GM18505 (cell line): ENCODE results near the gene USP30.
"Not testable (repeated sequence)": the region's sequence is repeated elsewhere in the genome, so short reads cannot be mapped to it uniquely, and the experiment has no call there.

ENCODE experiments used
- ATAC-seq: cut with Tn5 transposase; IDR thresholded peaks from one replicate; pipeline ENCODE4 v1.9.1; 2021; ENCODE audit not compliant: unreplicated experiment
- POLR2A ChIP-seq: IDR thresholded peaks from 4 replicates; pipeline ENCODE4 v1.6.1; 2011; ENCODE audit warnings: borderline replicate concordance; ENCODE audit not compliant: insufficient read depth, insufficient read length; ENCODE audit errors: extremely low read depth

USP30 gene

GRCh38 chr12:109029411-109029810 is 23.0 kb upstream of the USP30 start:
- TF ChIP-seq POLR2A, result no peak

GRCh38 chr12:109033239-109034196 is 18.9 kb upstream of the USP30 start:
- ATAC-seq, result no peak
- TF ChIP-seq POLR2A, result no peak

More at GRCh38 chr12:109029411-109029810, 23.0 kb upstream of the USP30 start:
- ATAC-seq, result no peak

GRCh38 chr12:109036975-109037374 is 15.4 kb upstream of the USP30 start:
- no peak for TF ChIP-seq POLR2A
- no peak for ATAC-seq

- TF ChIP-seq POLR2A, result no peak
- ATAC-seq, result no peak
Measured at GRCh38 chr12:109044241-109044640, 8.1 kb upstream of the USP30 start.

- no peak for TF ChIP-seq POLR2A
Measured at GRCh38 chr12:109047081-109047805, 5.1 kb upstream of the USP30 start.

GRCh38 chr12:109048706-109049105 is 3.7 kb upstream of the USP30 start:
- ATAC-seq, result not testable (repeated sequence)

More at GRCh38 chr12:109047081-109047805, 5.1 kb upstream of the USP30 start:
- no peak for ATAC-seq

- ATAC-seq, result not testable (repeated sequence)
Measured at GRCh38 chr12:109049794-109050193, 2.6 kb upstream of the USP30 start.

- no peak for TF ChIP-seq POLR2A
- no peak for ATAC-seq
Measured at GRCh38 chr12:109052097-109052413, 321 bp upstream of the USP30 start.

- TF ChIP-seq POLR2A, result peak; percentile 38
- peak; percentile 44 for ATAC-seq
Measured at GRCh38 chr12:109053382-109054123, 1.2 kb downstream of the USP30 start.

- ATAC-seq, result not testable (repeated sequence)
Measured at GRCh38 chr12:109054124-109054513, 1.7 kb downstream of the USP30 start.

GRCh38 chr12:109054520-109054919 is 2.1 kb downstream of the USP30 start:
- no peak for TF ChIP-seq POLR2A
- ATAC-seq, result no peak

GRCh38 chr12:109056891-109057290 is 4.5 kb downstream of the USP30 start:
- ATAC-seq, result no peak
- TF ChIP-seq POLR2A, result no peak

GRCh38 chr12:109057376-109057775 is 5.0 kb downstream of the USP30 start:
- TF ChIP-seq POLR2A, result no peak
- no peak for ATAC-seq

- TF ChIP-seq POLR2A, result no peak
- no peak for ATAC-seq
Measured at GRCh38 chr12:109058773-109059172, 6.4 kb downstream of the USP30 start.
